Liver (tissue), 9 donors: ENCODE measurements around the gene KDM4C. TPM values are rescaled to one million over a fixed set of nuclear protein-coding genes. Genes with fewer than 3 reads are reported as not detected.
A peak's percentile ranks its signal among the peaks of the same experiment; 100 is the strongest.

ENCODE experiments used
- DNase-seq: peaks from one replicate; pipeline ENCODE4 v3.0.0-alpha.2; 2017; ENCODE audit warnings: low spot score
- H3K27ac ChIP-seq, 2 donors: one replicate each; pipeline ENCODE4 v1.7.0; 2013; ENCODE audit warnings: inconsistent platforms in 2 of 2, low read length in 2 of 2, control low read depth in 1 of 2, low read depth in 1 of 2, mild to moderate bottlenecking in 1 of 2
- H3K27me3 ChIP-seq, 4 donors: one replicate each; pipeline versions ENCODE4 v1.6.1 to v1.7.0; 2013; ENCODE audit warnings: low read length in 3 of 4, inconsistent platforms in 1 of 4, mild to moderate bottlenecking in 1 of 4, moderate library complexity in 1 of 4; ENCODE audit not compliant: control insufficient read depth in 4 of 4, insufficient read depth in 4 of 4
- H3K36me3 ChIP-seq, 4 donors: one replicate each; pipeline versions ENCODE4 v1.6.1 to v1.7.0; 2013; ENCODE audit warnings: low read length in 3 of 4, mild to moderate bottlenecking in 3 of 4, low read depth in 1 of 4, moderate library complexity in 1 of 4; ENCODE audit not compliant: control insufficient read depth in 4 of 4, insufficient read depth in 3 of 4
- H3K4me1 ChIP-seq, 4 donors: one replicate each; pipeline versions ENCODE4 v1.6.1 to v1.7.0; 2013; ENCODE audit warnings: low read length in 3 of 4, mild to moderate bottlenecking in 3 of 4, moderate library complexity in 1 of 4; ENCODE audit not compliant: control insufficient read depth in 4 of 4, insufficient read depth in 4 of 4
- H3K4me3 ChIP-seq, 3 donors: one replicate each; pipeline versions ENCODE4 v1.6.1 to v1.7.0; 2013; ENCODE audit warnings: low read length in 3 of 3, control low read depth in 1 of 3, low read depth in 1 of 3, mild to moderate bottlenecking in 1 of 3
- H3K9ac ChIP-seq, 2 donors: one replicate each; pipeline ENCODE4 v1.7.0; 2013; ENCODE audit warnings: low read length in 2 of 2, mild to moderate bottlenecking in 2 of 2, moderate library complexity in 2 of 2, control low read depth in 1 of 2, low read depth in 1 of 2
- H3K9me3 ChIP-seq, 4 donors: one replicate each; pipeline versions ENCODE4 v1.6.1 to v1.7.0; 2013; ENCODE audit warnings: low read length in 3 of 4; ENCODE audit not compliant: control insufficient read depth in 4 of 4
- ATF3 ChIP-seq: IDR thresholded peaks from 2 replicates; pipeline ENCODE4 v1.6.1; 2016; ENCODE audit warnings: antibody characterized with exemption
- CTCF ChIP-seq: fragments of 150-350 bp; IDR thresholded peaks from 2 replicates; pipeline ENCODE4 v1.5.1; 2017; ENCODE audit warnings: improper control_type of control experiment, low read depth, low read length; ENCODE audit not compliant: missing input control
- FOXA1 ChIP-seq: IDR thresholded peaks from 2 replicates; pipeline ENCODE4 v1.6.1; 2016; ENCODE audit warnings: antibody characterized with exemption
- FOXA2 ChIP-seq: IDR thresholded peaks from 2 replicates; pipeline ENCODE4 v1.6.1; 2016; ENCODE audit warnings: antibody characterized with exemption
- GABPA ChIP-seq, 2 donors: IDR thresholded peaks in 1 of 2; conservative IDR thresholded peaks in 1 of 2; 2 replicates each; pipeline ENCODE4 v1.6.1; 2016; ENCODE audit warnings: antibody characterized with exemption in 2 of 2, mild to moderate bottlenecking in 1 of 2, moderate library complexity in 1 of 2
- HNF4A ChIP-seq, 2 donors: conservative IDR thresholded peaks; 2 replicates each; pipeline ENCODE4 v1.6.1; 2016; ENCODE audit warnings: antibody characterized with exemption in 2 of 2, mild to moderate bottlenecking in 2 of 2
- JUND ChIP-seq, 2 donors: IDR thresholded peaks; 2 replicates each; pipeline ENCODE4 v1.6.1; 2016; ENCODE audit warnings: antibody characterized with exemption in 2 of 2
- MAX ChIP-seq: IDR thresholded peaks from 2 replicates; pipeline ENCODE4 v1.6.1; 2016; ENCODE audit warnings: antibody characterized with exemption
- NR2F2 ChIP-seq: IDR thresholded peaks from 2 replicates; pipeline ENCODE4 v1.6.1; 2016; ENCODE audit warnings: antibody characterized with exemption
- RAD21 ChIP-seq, 2 donors: IDR thresholded peaks; 2 replicates each; pipeline ENCODE4 v1.6.1; 2016; ENCODE audit warnings: antibody characterized with exemption in 2 of 2, mild to moderate bottlenecking in 2 of 2
- RXRA ChIP-seq, 2 donors: IDR thresholded peaks; 2 replicates each; pipeline ENCODE4 v1.6.1; 2017 to 2018; ENCODE audit warnings: antibody characterized with exemption in 2 of 2, mild to moderate bottlenecking in 1 of 2
- SP1 ChIP-seq: IDR thresholded peaks from 2 replicates; pipeline ENCODE4 v1.6.1; 2018; ENCODE audit warnings: antibody characterized with exemption, mild to moderate bottlenecking
- TAF1 ChIP-seq: conservative IDR thresholded peaks from 2 replicates; pipeline ENCODE4 v1.6.1; 2016; ENCODE audit warnings: antibody characterized with exemption, mild to moderate bottlenecking
- YY1 ChIP-seq: IDR thresholded peaks from 2 replicates; pipeline ENCODE4 v1.6.1; 2016; ENCODE audit warnings: antibody characterized with exemption, mild to moderate bottlenecking
- ZBTB33 ChIP-seq: IDR thresholded peaks from 2 replicates; pipeline ENCODE4 v1.6.1; 2016; ENCODE audit warnings: antibody characterized with exemption
- WGBS: extraction: QIAGEN DNeasy Blood & Tissue Kit; methylation state at CpG from one replicate; pipeline ENCODE4 v1.1.7; 2013; 5-methylcytosine and 5-hydroxymethylcytosine counted together
- polyA plus RNA-seq, 2 donors: library from polyadenylated mRNA; stranded (reverse) in 1 of 2; unstranded in 1 of 2; fragments of 200-250 nt in 1 of 2; fragments of >200 nt in 1 of 2; fragmentation: Nextera tagmentation in 1 of 2; extraction: Ambion mirVana in 1 of 2; gene quantifications; one replicate each; pipeline versions ENCODE4 v1.2.1 to v1.2.3, GENCODE V29; 2013 to 2015
- total RNA-seq, 2 donors: library from RNA; depleted of rRNA; stranded (reverse); fragments of >200 nt; gene quantifications; one replicate each; pipeline ENCODE4 v1.2.3, GENCODE V29; 2014
- donor health status: healthy.
- donor health status: healthy.
- donor health status: healthy.
- donor health status: healthy.
- donor health status: healthy.

The KDM4C gene
- total and polyA plus RNA-seq, 4 donors, result 4.3 to 40.2 (median 24.0) TPM

- H3K9me3 ChIP-seq, result peaks cover 0 to 5% (median 3%) of the 10 kb centered on the region in 4 donors
- no peaks in the 10 kb centered on the region for H3K4me1 ChIP-seq
- no peaks in the 10 kb centered on the region for H3K36me3 ChIP-seq
- no peak overlapping the region for H3K27ac ChIP-seq
- no peak overlapping the region for H3K9ac ChIP-seq
- no peak overlapping the region for H3K4me3 ChIP-seq
- DNase-seq, result no peak
- TF ChIP-seq FOXA1 (no peak), MAX (no peak)
- H3K27me3 ChIP-seq, result no peaks in the 10 kb centered on the region
Observed at GRCh38 chr9:7185612-7186011, 427.8 kb downstream of the KDM4C start.

- H3K4me1 ChIP-seq, result no peaks in the 10 kb centered on the region
- DNase-seq, result no peak
- H3K27ac ChIP-seq, result no peak overlapping the region
- H3K27me3 ChIP-seq, result no peaks in the 10 kb centered on the region
- no peak overlapping the region for H3K9ac ChIP-seq
- no peak overlapping the region for H3K4me3 ChIP-seq
- TF ChIP-seq FOXA2, result no peak
- TF ChIP-seq JUND (IDR thresholded peaks at IDR 0.05), result no peak
- no peak for TF ChIP-seq ZBTB33
- peak; percentile 25 for TF ChIP-seq CTCF
- TF ChIP-seq RAD21 (IDR thresholded peaks at IDR 0.05), result peak; percentile 13 to 40
- no peak for TF ChIP-seq RXRA (IDR thresholded peaks at IDR 0.05)
- H3K9me3 ChIP-seq, result peaks cover 0 to 8% (median 4%) of the 10 kb centered on the region in 4 donors
- H3K36me3 ChIP-seq, result no peaks in the 10 kb centered on the region
- 31% methylated on average over 1 of the region's 1 CpG for WGBS
Observed at GRCh38 chr9:7186175-7186574, 428.4 kb downstream of the KDM4C start.

GRCh38 chr9:7192266-7192665 is 434.5 kb downstream of the KDM4C start:
- Histone ChIP-seq H3K27me3 (no peaks in the 10 kb centered on the region), H3K27ac (no peak overlapping the region), H3K9ac (no peak overlapping the region), H3K36me3 (no peaks in the 10 kb centered on the region), H3K4me3 (no peak overlapping the region), H3K9me3 (peaks cover 0 to 6% (median 4%) of the 10 kb centered on the region in 4 donors), H3K4me1 (no peaks in the 10 kb centered on the region)
- WGBS, result 81% methylated on average over 4 of the region's 4 CpGs
- no peak for DNase-seq
- TF ChIP-seq ZBTB33, result no peak
- TF ChIP-seq FOXA1, result no peak
- no peak for TF ChIP-seq ATF3
- no peak for TF ChIP-seq TAF1
- TF ChIP-seq HNF4A (conservative IDR thresholded peaks at IDR 0.05), result no peak
- no peak for TF ChIP-seq NR2F2
- no peak for TF ChIP-seq GABPA (IDR thresholded peaks at IDR 0.05 in 1 of 2, conservative IDR thresholded peaks at IDR 0.05 in 1 of 2)
- TF ChIP-seq SP1, result no peak
- TF ChIP-seq JUND (IDR thresholded peaks at IDR 0.05), result no peak
- no peak for TF ChIP-seq RAD21 (IDR thresholded peaks at IDR 0.05)
- TF ChIP-seq FOXA2, result no peak
- no peak for TF ChIP-seq CTCF
- no peak for TF ChIP-seq YY1
